Motor neuron (in vitro differentiated cells): Measurements from ENCODE around the gene RPH3AL. TPM values are rescaled to one million over a fixed set of nuclear protein-coding genes. Genes with fewer than 3 reads are reported as not detected.

ENCODE experiments used
- total RNA-seq, 8 experiments: library from RNA; unstranded; fragments of 300-600 nt; gene quantifications; 2 replicates each; pipeline versions ENCODE4 v1.2.3 to v1.2.4, GENCODE V29; 2022

The RPH3AL gene
- total RNA-seq, 8 experiments from 2014 or later: 1.4 to 7.6 (median 3.0) TPM

Other genes starting within 250 kb of the RPH3AL start
- gene SCGB1C2, start 215.2 kb downstream of the RPH3AL start, total RNA-seq: not detected
- gene DOC2B, start 171.2 kb downstream of the RPH3AL start, total RNA-seq: 10 to 100 TPM in 2 of 8 experiments, 1 to 10 TPM in 5, under 1 TPM in 1; 0.31 to 22.9 (median 5.0) TPM
- gene RFLNB, start 93.1 kb upstream of the RPH3AL start, total RNA-seq: 10 to 100 TPM in 2 of 8 experiments, 1 to 10 TPM in 6; 2.2 to 18.7 (median 3.7) TPM